ENCODE data around the gene URM1. TPM values are rescaled to one million over a fixed set of nuclear protein-coding genes. Genes with fewer than 3 reads are reported as not detected.
"Not testable (repeated sequence)": the region's sequence is repeated elsewhere in the genome, so short reads cannot be mapped to it uniquely, and the experiment has no call there.

The URM1 gene
- total RNA-seq, 1 experiment from 2014 or later: 58.2 TPM

DNA sequence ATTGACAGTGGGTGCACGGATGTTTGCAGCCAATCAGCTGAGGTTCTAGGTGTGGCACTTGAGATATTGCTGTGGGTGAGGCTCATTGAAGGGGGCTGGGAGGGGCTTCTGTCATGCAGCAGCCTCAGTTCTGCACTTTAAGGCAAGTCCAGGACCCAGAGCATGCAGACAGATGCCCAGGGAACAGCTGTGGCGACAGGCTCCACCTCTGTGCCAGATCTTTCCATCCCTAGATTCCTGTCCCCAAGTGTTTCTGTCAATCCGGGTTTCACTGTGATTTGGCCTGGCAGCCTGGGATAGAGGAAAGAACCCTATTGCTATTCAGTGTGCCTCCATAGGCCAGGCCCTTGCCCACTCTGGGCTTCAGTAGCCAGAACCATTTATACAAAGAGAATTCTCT is 28.7 kb downstream of the URM1 start:
- no peak for DNase-seq (ENCODE audit: low spot score)
- in situ Hi-C loops (cut with HindIII; ENCODE audit: low sequenced_read_pairs): no loop called here

DNA sequence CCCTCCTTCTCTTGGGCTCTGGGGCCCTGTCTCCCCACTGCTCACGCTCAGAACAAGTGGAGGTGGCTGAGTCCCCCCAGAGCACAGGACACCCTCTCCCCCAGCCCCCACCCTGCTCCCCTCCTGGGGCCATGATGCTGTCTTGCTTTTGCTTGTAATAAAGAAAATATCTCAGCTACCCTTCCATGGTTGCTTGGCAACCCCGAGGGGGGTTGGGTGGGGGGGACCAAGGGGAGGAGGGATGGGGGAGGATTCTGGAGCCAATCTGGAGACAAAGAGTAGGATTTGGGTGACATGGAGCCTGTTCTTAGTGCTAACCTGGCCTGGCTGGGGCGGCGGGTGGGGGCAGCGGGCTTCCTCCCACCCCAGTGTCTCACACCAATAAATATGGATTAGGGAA is 33.4 kb downstream of the URM1 start:
- no peak for DNase-seq (ENCODE audit: low spot score)
- in situ Hi-C loops (cut with HindIII; ENCODE audit: low sequenced_read_pairs): no loop called here

DNA sequence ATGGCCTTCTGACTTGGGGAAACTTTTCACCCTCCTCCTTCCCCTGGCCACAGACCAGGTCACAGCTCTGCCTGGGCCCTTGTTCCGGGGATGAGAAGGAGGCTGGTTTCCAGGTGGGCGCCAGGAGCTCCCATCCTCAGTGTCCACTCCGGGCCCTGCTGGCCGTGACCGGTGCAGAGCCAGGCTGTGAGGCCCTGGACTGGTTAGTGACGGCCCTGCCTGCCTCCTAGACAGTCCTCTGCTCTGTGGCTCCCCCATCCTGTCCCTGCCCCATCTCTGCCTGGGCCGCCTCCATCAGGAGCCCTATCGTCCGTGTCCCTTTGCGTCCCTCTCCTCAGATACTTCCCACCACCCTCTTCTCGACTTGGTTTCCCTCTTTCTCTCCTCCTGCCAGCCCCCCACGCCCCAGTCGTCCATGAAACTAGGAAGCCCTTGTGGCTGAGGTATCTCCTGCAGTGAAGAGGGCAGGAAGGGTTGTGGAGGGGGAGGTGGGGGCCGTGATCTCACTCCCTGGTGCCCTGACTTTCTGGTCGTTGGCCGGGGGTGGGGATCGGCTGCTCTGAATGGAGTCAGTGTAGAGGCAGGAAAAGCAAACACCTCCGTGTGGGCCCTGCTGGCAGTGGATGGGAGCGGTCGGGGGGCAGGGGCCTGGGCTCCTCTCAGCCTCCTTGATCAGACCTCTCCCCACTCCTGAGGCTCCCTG is 34.1 kb downstream of the URM1 start:
- DNase-seq (ENCODE audit: low spot score): no peak
- in situ Hi-C loops (cut with HindIII; ENCODE audit: low sequenced_read_pairs): no loop called here

DNA sequence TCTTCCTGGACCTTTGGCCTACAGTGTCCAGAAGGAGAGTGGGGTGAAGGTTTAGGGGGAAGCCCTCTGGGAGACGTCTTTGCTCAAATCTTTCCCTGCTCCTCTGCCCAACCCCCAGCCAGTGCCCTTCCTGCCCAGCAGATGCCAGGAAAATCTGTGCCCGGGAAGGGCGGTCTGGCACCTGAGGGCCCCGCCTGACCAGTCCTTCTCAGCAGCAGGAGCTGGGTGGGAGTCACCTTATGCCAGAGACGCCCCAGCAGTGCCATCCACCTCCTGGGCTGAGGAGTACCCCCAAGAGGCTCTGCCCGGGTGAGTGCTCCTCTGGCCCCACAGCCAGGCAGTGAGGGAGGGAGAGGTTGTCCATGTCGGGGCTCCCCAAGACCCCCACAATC is 34.6 kb downstream of the URM1 start:
- no peak for DNase-seq (ENCODE audit: low spot score)
- in situ Hi-C loops (cut with HindIII; ENCODE audit: low sequenced_read_pairs): no loop called here

DNA sequence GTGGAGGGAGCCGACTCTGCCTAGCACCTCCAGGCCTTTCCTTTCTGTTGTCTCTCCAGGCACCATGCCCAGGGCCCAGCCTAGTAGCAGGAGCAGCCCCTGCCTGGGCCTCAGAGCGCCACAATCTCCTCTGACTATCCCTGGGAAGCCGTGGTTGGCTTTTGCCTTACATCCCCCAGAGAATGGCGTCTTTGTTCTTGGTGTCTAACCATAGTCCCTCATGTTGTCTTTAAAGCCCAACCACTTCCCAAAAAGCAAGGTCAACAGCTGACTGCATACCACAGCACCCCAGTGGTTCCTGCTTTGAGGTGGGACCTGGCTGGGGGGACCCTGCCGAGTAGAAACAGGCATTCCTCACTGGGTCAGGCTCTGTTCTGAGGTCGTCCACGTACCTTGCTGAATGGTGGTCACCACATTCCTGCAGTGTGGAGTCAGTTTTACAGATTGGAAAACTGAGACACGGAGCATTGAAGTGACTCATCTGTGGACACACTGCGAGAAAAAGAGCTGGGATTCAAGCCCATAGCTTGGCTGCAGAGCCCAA is 35.7 kb downstream of the URM1 start:
- in situ Hi-C loops (cut with HindIII; ENCODE audit: low sequenced_read_pairs): no loop called here
- no peak for DNase-seq (ENCODE audit: low spot score)

DNA sequence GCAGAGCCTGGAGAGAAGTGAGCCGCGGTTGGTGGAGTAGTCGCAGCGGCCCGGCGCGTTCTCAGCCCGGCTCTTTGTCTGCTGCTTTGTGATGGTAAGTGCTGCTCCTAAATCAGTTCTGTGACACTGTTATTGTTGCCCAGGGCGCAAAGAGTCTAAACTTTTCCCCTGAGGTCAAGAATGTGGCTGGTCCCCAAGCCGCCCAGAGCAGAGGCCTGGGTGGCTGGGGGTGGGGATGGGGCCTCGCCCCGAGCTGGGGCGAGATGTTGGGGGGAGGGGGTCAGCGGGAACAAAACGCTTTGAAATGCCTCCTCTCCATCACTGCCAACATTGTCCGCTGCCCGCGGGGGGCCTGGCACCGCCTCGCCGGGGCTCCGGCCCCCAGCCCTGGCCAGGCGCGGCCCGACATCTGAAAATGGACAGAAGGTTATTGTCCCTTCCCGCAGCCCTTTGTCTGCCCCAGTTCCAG is 37.8 kb downstream of the URM1 start:
- no peak for DNase-seq (ENCODE audit: low spot score)
- in situ Hi-C loops (cut with HindIII; ENCODE audit: low sequenced_read_pairs): no loop called here

DNA sequence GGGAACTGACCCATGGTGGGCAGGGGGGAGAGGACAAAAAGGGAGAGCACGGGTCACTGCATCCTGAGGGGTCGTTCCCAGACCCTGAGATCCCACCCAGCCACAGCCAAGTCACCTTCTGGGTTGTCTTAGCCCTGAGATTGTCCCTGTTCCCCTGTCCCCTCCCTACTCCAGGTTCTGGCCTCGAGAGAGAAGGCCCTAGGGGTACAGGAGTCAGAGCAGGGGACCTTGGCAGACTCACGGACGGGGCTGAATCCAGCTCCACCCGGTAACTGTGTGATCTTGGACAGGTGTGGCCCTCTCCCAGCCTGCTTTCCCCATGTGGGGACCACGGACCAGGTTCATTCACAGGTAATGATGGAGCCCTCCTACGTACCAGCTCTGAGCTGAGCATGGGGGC is 38.3 kb downstream of the URM1 start:
- in situ Hi-C loops (cut with HindIII; ENCODE audit: low sequenced_read_pairs): no loop called here
- DNase-seq (ENCODE audit: low spot score): no peak

DNA sequence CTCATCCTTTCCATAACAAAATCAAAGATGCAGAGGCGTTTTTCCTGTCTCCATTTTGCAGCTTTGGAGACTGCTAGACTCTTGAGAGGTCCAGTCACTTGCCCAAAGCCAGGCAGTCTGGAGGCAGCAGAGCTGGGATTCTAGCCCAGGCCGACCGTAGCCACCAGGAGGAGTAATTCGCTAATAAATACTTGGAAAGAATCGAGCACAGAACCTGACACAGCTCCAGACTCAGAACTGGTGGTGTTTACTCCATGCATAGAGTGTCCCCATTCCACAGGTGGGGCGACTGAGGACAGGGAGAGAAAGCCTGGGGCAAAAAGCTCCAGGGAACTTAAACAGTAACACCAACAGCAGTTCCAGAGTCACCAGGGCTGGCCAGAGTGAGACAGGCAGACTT is 38.8 kb downstream of the URM1 start:
- DNase-seq (ENCODE audit: low spot score): peak; percentile 27
- in situ Hi-C loops (cut with HindIII; ENCODE audit: low sequenced_read_pairs): no loop called here

DNA sequence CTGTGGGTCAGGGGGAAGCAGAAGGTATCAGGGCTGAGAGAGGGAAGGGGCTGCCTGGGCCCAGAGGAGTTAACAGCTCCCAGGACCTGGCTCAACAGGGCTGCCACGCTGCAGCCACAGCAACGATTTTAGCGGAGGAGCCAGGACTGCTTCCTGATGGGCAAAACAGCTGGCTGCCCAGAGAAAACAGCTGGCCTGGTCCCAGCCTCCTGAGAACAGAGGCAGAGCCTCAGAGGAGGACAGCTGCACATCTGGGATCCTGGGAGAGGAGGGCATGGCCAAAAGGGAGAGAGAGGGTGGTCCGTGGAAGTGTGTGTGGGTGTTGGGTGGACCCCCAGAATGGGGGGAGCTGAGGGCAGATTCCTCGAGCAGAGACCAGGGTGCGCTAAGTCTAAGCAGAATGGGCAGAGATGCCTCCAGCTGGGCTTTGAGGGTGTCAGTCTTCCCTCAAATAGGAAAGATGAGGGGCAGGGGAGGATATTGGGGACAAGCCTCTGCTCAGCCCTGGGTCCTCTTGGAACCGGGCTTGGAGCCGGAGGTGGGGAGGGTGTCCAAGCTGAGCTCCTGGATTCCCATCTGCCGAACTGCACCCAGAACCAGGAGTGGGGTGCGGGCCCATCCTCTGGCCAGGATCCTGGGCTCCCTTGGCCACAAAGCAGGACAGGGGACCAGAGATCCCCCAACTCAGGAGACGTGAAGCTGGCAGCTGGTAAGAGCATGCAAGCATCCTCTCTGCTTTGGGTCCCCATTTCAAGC is 40.4 kb downstream of the URM1 start:
- DNase-seq (ENCODE audit: low spot score): no peak
- in situ Hi-C loops (cut with HindIII; ENCODE audit: low sequenced_read_pairs): no loop called here

DNA sequence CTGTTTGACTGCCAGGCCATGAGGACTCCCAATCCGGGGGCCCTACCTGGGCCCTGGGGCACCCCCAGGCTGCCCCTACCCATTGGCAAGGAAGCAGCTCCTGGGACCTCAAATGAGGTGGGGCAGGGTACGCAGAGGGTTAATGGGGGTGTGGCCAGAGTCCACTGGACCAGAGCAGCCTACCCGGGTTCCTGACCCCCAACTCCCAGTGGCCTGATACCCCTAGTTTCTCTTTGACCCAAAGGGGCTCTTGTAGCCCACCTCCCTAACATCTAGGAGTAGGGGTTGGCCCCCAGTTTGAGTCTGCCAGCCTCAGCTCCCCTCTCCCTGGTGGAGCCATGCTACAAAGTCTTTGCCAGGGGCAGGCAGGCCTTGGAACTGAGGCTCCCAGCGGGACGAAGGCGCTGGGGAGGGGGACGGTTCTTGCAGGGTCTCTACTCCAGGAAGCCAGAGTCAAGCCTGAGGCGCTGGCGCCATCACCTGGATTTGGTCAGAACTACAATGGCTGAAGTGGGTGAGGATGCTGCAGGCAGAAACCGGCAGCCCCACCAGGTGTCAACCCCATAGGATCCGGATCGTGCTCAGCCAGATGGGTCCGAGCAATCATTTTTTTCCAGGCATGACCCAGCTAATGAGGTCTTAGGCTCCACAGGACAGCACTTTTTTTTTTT is 41.1 kb downstream of the URM1 start:
- peak; percentile 51 for DNase-seq (ENCODE audit: low spot score)
- in situ Hi-C loops (cut with HindIII; ENCODE audit: low sequenced_read_pairs): no loop called here

DNA sequence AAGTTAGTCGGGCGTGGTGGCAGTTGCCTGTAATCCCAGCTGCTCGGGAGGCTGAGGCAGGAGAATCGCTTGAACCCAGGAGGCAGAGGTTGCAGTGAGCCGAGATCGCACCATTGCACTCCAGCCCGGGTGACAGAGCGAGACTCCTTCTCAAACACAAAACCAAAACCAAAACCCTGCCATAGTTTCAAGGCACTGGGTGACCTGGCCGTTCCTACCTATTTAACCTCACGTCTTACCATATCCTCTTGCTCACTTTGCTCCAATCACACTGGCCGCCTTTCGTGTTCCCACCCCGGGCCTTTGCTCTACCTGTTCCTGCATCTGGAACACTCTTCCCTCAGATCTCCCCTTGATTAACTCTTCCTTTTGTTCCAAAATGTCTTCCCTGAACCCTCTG is 42.6 kb downstream of the URM1 start:
- in situ Hi-C loops (cut with HindIII; ENCODE audit: low sequenced_read_pairs); DNase-seq (ENCODE audit: low spot score): not testable (repeated sequence)

DNA sequence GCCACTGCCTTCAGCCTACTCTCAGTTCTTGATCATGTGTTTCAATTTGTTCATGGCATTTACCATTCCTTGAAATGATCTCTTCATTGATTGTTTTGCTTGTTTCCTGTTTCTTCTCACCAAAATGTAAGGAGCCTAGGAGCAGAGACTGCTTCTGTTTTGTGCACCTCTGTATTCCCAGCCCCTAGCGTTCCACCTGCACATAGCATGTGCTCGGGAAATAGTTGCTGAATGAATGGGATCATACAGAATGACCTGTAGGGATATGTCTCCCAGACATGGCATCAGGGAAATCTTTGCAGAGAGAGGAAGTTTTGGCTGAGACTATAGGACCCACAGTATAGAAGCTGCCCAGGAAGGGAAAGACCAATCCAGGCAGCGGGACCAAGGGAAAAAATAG is 43.3 kb downstream of the URM1 start:
- in situ Hi-C loops (cut with HindIII; ENCODE audit: low sequenced_read_pairs): no loop called here

DNA sequence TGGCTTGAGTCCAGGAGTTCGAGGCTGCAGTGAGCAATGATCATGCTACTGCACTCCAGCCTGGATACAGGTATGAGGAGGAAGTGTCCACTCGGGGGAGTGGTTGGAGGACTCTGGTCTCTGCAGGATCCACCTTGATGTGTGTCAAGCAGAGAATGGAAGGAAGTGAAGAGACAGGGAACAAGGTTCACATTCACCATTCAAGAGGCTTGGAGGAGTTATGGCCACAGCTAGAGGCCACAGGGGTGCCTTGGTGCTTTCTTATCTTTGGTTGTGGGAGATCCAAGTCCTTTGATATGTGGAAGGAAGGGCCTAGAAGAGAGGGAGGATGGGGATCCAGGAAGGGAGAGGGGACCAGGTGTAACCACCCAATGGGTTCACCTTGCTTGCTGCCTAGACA is 44.1 kb downstream of the URM1 start:
- in situ Hi-C loops (cut with HindIII; ENCODE audit: low sequenced_read_pairs): no loop called here
- no peak for DNase-seq (ENCODE audit: low spot score)

More for the DNA sequence above, 43.3 kb downstream of the URM1 start:
- DNase-seq (ENCODE audit: low spot score): no peak

DNA sequence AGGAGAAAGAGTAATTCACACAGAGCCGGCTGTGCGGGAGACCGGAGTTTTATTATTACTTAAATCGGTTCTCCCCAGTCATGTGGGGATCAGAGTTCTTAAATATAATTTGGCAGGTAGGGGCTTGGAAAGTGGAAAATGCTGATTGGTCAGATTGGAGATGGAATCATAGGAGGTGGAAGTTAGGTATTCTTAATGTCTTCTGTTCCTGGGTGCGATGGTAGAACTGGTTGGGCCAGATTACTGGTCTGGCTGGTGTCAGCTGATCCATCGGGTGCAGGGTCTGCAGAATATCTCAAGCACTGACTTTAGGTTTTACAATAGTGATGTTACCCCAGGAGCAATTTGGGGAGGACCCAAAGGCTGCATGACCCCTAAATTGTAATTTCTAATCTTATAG is 44.8 kb downstream of the URM1 start:
- in situ Hi-C loops (cut with HindIII; ENCODE audit: low sequenced_read_pairs): no loop called here
- no peak for DNase-seq (ENCODE audit: low spot score)

DNA sequence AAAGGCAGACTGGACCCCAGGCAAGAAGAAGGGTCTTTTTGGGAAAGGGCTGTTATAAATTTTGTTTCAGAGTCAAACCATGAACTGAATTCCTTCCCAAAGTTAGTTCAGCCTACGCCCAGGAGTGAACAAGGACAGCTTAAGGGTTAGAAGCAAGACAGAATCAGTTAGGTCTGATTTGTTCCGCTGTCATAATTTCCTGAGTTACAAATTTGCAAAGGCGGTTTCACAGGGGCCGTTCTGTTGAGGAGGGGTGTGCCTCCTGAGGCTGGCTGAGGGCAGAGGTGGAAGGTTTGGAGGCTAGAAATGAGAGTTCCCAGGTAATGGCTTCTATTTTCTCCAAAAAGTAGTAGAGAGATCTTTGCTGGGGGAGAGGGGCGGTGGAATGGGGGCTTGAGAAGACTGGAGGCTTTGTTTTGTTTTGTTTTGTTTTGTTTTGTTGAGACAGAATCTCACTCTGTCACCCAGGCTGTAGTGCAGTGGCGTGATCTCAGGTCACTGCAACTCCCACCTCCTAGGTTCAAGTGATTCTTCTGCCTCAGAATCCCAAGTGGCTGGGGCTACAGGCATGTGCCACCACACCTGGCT is 45.4 kb downstream of the URM1 start:
- DNase-seq (ENCODE audit: low spot score): no peak
- in situ Hi-C loops (cut with HindIII; ENCODE audit: low sequenced_read_pairs): no loop called here

DNA sequence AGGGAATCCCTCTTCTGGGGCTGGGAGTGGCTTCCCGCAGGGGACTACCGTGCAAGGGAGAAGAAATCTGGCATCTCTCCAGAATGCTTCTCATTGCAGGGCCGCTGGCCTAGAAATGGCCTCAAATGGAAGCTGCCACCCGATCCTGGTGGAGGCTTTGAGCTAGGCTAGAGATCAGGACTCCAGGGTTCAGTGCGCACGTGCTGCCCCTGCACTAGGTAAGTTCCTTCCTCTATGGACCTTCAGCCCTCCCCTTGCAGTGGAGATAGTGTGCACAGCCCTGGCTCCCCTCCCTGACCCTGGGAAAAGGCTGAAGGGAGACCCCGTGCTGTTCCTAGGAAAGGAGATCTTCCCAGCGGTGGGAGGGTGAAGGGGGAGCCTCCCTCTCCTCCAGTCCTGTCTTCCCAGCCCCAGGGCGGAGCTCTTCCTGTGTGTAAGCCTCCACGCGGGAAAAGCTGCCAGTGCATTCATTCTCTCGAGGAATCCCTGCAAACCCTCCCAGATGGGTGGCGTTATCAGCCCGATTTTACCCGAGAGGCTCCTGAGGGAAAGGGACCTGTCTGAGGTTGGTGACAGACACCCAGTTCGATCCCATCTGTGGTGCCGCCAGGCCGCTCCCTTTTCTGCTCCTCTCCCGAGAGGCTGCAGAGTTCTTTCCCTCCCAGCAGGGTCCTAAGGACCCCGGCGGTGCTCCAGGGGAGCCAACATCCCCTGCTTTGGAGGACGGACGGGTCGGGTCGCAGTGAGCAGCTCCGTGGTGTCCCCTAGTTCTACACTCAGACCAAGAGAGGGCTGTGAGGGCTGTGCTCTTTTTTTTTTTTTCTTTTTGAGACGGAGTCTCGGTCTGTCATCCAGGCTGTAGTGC is 48.1 kb downstream of the URM1 start:
- in situ Hi-C loops (cut with HindIII; ENCODE audit: low sequenced_read_pairs): no loop called here
- DNase-seq (ENCODE audit: low spot score): peak; percentile 27

DNA sequence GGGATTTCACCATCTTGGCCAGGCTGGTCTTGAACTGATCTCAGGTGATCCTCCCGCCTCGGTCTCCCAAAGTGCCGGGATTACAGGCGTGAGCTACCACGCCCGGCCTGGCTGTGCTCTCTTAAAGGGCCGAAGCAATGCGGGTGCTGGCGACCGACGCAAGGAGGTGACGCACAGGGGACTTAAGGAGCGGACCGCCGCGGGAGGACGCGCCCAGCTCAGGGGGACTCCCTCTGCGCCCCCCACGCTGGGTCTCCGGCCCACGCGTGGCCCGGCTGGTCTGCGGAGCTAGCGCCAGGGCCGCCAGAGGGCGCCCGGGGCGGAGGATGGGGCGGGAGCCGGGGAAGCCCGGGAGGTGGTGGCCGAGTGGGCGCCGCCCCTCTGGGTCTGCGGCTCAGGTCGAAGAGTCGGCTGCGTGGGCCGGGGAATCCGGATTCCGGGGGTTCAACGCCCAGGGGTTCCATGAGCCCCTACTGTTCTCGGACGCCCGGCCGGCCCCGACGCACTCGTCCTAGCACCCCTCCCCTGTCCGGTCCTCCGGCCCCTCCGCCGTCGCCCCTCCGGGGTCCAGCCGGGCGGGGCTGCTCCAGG is 49.0 kb downstream of the URM1 start:
- DNase-seq (ENCODE audit: low spot score): peak; percentile 68
- in situ Hi-C loops (cut with HindIII; ENCODE audit: low sequenced_read_pairs): no loop called here

DNA sequence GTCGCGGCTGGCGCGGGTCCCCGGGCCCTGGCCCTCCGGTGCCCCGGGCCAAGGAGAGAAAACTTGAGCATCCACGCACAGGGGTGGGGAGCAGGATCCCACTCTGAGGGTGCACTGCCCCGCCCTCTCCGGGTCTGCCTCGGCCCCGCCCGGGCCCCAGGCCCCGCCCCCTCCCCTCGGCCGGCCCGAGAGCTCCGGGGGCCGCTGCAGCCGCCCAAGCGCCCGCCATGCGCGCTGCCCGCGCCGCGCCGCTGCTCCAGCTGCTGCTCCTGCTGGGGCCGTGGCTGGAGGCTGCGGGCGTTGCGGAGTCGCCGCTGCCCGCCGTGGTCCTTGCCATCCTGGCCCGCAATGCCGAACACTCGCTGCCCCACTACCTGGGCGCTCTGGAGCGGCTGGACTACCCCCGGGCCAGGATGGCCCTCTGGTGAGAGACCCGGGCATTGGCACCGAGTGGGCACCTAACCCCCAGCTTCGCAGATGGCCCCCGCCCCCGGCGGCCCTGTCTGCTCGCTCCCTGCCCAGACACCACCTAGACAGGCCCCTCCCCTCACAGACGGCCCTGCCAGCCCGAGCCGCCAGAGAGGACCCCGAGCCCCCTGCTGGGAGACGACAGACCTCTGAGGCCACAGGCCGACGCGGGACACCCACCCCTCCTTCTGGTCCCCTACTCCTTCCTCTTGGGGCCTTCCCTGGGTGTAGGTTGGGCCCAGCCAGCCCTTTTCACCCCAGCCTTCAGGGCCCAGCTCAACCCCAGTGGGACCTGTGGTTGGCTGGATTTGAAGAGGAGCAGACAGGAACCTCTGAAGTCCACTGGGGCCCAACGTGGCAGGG is 49.7 kb downstream of the URM1 start, which contains the start of gene CERCAM:
CERCAM (plus strand) TSS at position 207 of the 831 bp plus-strand sequence; CDS start at position 228, 21 bp downstream.
- in situ Hi-C loops (cut with HindIII; ENCODE audit: low sequenced_read_pairs): no loop called here
- peak; percentile 57 for DNase-seq (ENCODE audit: low spot score)

Measured in G401 (cell line).